DND-41 (cell line): Measurements from ENCODE around the gene ZNF783.

Experiments
- CTCF ChIP-seq: IDR thresholded peaks from 2 replicates; pipeline ENCODE4 v1.5.1; 2012; ENCODE audit warnings: borderline replicate concordance, low read length, moderate library complexity, mild to moderate bottlenecking; ENCODE audit not compliant: poor library complexity, severe bottlenecking; ENCODE audit errors: extremely low read depth
- EZH2 ChIP-seq: IDR thresholded peaks from 3 replicates; pipeline ENCODE4 v1.6.1; 2012; ENCODE audit warnings: borderline replicate concordance, low read depth, mild to moderate bottlenecking, moderate library complexity, low read length, inconsistent platforms; ENCODE audit not compliant: severe bottlenecking

- TF ChIP-seq EZH2 (no peak), CTCF (no peak)
Observed at GRCh38 chr7:149293338-149293737, 31.3 kb downstream of the ZNF783 start.
